ENCODE data around the gene SUPT20HL1.
"Not testable (repeated sequence)": the region's sequence is repeated elsewhere in the genome, so short reads cannot be mapped to it uniquely, and the experiment has no call there.

Gene SUPT20HL1

GRCh38 chrX:24360272-24360671 is at the start of gene SUPT20HL1:
SUPT20HL1 (plus strand) TSS chrX:24360639; CDS start chrX:24362761, 2,122 bp downstream.
- DNase-seq = no peak

GRCh38 chrX:24310916-24311315 is 49.5 kb upstream of the SUPT20HL1 start:
- not testable (repeated sequence) for DNase-seq

- not testable (repeated sequence) for DNase-seq
Measured at GRCh38 chrX:24311507-24312248, 48.8 kb upstream of the SUPT20HL1 start.

DNA sequence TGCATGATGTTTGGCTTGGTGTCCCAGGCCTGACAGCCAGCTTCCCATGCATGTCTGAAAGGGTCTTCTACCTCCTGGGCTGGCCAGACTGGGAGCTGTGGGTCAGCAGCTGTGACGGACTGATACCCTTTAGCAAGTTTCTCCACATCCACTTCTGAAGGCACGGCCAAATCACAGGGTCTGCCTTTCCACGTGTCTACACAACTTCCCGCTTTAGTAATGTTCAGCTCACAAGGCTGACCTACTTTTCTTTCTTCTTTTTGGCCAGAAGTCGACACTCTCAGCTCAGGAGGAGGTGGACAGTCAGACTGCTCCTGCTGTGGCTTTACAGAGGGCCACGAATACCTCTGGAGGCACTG is 48.2 kb upstream of the SUPT20HL1 start:
- DNase-seq = not testable (repeated sequence)

DNA sequence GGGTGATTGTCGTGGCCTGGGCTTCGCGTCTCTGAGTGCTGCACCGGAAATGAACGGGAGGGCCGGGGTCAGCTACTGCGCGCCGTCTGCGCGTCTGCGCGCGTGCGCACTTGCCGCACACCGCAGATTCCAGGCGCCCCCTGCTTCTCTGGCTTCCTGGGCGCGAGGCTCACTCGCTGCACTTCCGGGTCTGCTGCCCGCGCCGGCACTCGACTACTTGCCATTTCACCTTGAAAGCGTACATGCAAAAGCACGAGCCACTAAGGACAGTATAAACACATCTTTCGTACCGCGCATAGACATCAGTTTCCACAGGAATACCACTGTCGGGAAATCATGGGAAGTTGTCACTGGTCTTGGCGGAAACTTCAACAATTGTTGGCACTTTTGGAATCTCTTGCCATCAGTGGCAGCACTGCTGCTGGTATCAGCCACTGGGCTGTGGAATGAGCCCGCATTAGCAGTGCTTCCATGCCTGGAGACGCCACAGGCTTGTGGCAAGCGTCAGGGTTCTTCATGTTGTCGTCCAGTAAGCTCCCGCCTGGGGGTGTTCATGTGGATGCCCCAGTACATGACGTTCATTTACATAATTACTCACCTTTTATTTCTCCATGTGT is 46.3 kb upstream of the SUPT20HL1 start, which contains the start of gene SUPT20HL2:
Gene SUPT20HL2 (minus strand): TSS at position 51 of the 617 bp plus-strand sequence. CDS start 754 bp downstream, outside the sequence.
- DNase-seq = no peak

GRCh38 chrX:24316111-24316510 is 44.3 kb upstream of the SUPT20HL1 start:
- no peak for DNase-seq

- DNase-seq = no peak
Measured at GRCh38 chrX:24317567-24317966, 42.9 kb upstream of the SUPT20HL1 start.

DNA sequence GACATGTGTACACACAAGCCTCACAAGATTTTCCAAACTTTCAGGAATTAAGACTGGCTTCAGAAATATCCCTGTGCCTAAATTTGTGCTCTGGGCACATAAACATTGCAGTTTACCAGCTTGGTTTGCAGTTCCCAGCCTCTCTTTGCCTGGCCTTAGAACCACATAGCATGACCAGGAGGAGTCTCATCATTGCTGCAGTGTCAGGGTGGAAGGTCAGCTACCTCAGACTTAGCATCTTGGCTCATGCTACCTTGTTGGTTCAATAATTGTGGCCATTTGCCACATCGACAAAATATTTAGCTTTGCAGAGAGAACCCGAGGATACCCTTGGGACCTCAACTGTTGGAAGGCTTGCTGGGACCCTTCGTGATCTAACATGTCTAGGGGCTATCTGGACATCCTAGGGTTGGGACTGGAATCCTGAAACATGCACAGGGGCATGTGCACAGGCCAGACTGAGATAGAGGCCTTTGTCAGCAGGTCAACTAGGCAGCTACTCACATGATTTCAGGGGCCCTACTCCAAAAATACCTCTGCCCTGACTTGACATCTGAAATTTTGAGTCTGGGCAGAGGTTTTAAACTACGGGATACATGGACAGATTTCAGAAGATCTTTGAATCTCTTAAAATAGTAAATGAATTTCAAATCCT is 38.6 kb upstream of the SUPT20HL1 start:
- DNase-seq = no peak

DNA sequence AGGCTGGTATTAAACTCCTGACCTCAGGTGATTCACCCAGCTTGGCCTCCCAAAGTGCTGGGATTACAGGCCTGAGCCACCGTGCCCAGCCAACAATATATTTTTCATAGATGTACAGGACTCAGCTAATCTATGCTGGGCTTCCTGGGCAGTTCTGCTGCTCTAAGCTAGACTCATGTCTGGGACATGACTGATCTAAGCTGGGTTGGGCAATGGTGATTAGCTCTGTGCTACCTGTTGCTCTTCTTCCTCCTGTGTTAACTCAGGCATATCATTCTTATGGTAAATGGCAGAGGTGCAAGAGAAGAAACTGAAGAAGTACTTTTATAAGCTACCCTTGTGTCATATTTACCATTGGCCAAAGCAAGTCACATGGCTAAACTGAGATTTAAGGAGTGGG is 35.2 kb upstream of the SUPT20HL1 start:
- DNase-seq = no peak

DNA sequence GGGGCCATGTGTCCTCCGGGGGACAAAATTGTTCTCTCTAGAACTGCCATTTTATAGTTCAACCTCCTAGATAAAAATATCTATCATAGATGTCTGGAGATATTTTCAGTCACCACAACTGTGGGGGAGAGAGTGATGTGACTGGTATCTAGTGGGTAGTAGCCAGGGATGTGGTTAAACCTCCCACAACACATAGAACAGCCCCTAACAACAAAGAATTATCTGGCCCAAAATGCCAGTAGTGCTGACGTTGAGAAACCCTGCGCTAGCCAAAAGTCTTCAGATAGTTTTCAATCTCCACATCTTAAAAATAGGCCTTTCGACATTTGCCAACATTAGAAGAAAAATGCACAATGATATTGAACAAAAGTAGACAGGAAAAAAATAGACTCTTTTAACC is 27.6 kb upstream of the SUPT20HL1 start:
- no peak for DNase-seq

- DNase-seq = no peak
Measured at GRCh38 chrX:24333371-24333770, 27.1 kb upstream of the SUPT20HL1 start.

- no peak for DNase-seq
Measured at GRCh38 chrX:24334461-24334860, 26.0 kb upstream of the SUPT20HL1 start.

DNA sequence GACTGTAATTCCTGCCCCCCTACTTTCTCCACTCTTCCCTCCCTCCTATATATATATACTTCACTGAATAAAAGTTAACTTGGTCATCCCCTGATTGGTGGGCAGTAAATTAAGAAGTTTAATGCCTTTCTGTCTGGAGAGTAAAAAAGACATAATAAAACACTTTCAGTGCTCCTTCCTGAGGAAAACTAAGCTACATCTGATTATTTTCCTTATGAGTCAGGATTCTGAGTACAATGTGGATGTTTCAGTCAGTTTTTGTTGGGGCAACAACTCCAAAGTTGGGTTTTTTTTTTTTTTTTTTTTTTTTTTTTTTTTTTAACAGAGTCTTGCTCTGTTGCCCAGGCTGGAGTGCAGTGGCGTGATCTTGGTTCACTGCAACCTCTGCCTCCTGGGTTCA is 24.6 kb upstream of the SUPT20HL1 start:
- no peak for DNase-seq

- no peak for DNase-seq
Measured at GRCh38 chrX:24339911-24340310, 20.5 kb upstream of the SUPT20HL1 start.

- no peak for DNase-seq
Measured at GRCh38 chrX:24340501-24340900, 19.9 kb upstream of the SUPT20HL1 start.

DNA sequence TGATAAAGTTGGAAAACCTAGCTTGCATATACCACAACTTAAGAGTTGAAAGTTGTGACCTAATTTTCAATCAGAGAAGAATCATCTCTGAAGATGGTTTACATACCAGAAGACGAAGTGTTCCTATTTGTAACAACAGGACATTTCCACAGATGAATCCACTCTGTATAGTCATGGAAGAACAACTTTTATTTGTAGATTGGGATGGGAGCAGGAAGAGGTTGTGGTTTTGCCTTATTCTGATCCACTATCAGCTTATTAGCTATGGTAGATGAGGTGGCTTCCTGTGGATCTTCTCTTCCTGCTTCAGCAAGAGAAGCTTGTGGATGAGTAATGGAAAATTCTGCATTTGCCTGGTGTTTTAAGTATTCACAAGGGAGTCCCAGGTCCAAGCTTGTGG is 18.6 kb upstream of the SUPT20HL1 start:
- DNase-seq = no peak

- no peak for DNase-seq
Measured at GRCh38 chrX:24343719-24344118, 16.7 kb upstream of the SUPT20HL1 start.

- DNase-seq = no peak
Measured at GRCh38 chrX:24347881-24348280, 12.6 kb upstream of the SUPT20HL1 start.

DNA sequence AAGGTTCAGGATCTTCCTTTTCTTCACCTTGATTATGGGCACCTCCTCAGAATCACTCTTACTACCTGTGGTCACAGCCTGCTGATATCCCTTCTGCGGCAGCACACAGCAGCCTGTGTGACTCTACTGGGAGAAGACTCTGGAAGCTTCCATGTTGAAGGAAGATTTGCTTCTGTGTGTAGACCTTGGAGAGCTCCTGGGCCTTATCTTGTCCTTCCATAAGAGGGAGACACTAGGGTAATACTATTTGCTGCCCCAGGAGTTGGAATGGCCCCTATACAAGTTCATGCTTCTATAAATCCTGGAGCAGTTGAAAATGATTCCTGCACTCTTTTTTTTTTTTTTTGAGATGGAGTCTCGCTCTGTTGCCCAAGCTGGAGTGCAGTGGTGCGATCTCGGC is 10.2 kb upstream of the SUPT20HL1 start:
- DNase-seq = no peak

GRCh38 chrX:24355095-24355494 is 5.3 kb upstream of the SUPT20HL1 start:
- DNase-seq = no peak

DNA sequence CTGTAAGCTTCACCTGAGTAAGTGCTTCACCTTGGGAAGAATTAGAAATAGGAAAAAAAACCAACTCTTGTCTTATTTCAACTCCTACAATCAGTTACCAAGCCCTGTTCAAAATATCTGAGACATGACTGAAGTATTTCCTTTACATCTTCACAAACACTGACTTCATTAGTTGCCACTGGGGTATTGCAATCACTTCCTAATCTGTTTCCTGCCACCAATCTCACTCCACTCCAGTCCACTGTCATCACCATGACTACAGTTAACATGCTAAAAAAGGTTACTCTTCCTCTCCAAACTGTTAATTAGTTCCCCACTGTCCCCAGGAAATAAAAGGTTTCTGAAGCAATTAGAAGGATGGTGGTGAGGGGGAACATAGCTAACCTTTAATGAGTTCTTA is 3.3 kb upstream of the SUPT20HL1 start:
- DNase-seq = no peak

GRCh38 chrX:24362089-24362745 is 1.8 kb downstream of the SUPT20HL1 start:
- DNase-seq = not testable (repeated sequence)

- not testable (repeated sequence) for DNase-seq
Measured at GRCh38 chrX:24363432-24364181, 3.2 kb downstream of the SUPT20HL1 start.
